Transverse colon (tissue), 4 donors: Measurements from ENCODE around the gene WNK2. TPM values are rescaled to one million over a fixed set of nuclear protein-coding genes. Genes with fewer than 3 reads are reported as not detected.
A peak's percentile ranks its signal among the peaks of the same experiment; 100 is the strongest.

ENCODE experiments used
- DNase-seq: peaks from one replicate; pipeline ENCODE4 v3.0.0-alpha.2; 2019
- H3K27ac ChIP-seq, 4 donors: fragments of 200-600 bp; sonication (generic); 2 replicates each; pipeline ENCODE4 v1.5.1; 2016 to 2018; ENCODE audit warnings: inconsistent platforms in 4 of 4
- H3K27me3 ChIP-seq: fragments of 200-600 bp; sonication (generic); 2 replicates; pipeline ENCODE4 v1.5.1; 2017; ENCODE audit warnings: inconsistent platforms
- H3K36me3 ChIP-seq, 4 donors: fragments of 200-600 bp; sonication (generic); 2 replicates each; pipeline ENCODE4 v1.5.1; 2017 to 2019; ENCODE audit warnings: inconsistent platforms in 4 of 4
- H3K4me1 ChIP-seq, 4 donors: fragments of 200-600 bp; sonication (generic); 2 replicates each; pipeline ENCODE4 v1.5.1; 2017 to 2020; ENCODE audit warnings: inconsistent platforms in 4 of 4
- H3K4me3 ChIP-seq, 4 donors: fragments of 200-600 bp; sonication (generic); 1 replicate in 1 of 4; 2 replicates in 3 of 4; pipeline versions ENCODE4 v1.5.1 to v1.6.1; 2017 to 2019; ENCODE audit warnings: inconsistent platforms in 4 of 4
- H3K9me3 ChIP-seq, 2 donors: fragments of 200-600 bp; sonication (generic); 2 replicates each; pipeline ENCODE4 v1.5.1; 2017 to 2019; ENCODE audit warnings: inconsistent platforms in 2 of 2
- EP300 ChIP-seq: sonication (generic); formaldehyde crosslinking; IDR thresholded peaks from one replicate; pipeline ENCODE4 v1.6.1; 2017; ENCODE audit warnings: antibody characterized with exemption, low read depth
- POLR2A ChIP-seq: fragments of 450-650 bp; IDR thresholded peaks from one replicate; pipeline ENCODE4 v1.6.1; 2016; ENCODE audit warnings: antibody characterized with exemption, mild to moderate bottlenecking, moderate library complexity
- POLR2AphosphoS5 ChIP-seq, 3 donors: sonication (generic); formaldehyde crosslinking; IDR thresholded peaks; one replicate each; pipeline ENCODE4 v1.6.1; 2016; ENCODE audit warnings: antibody characterized with exemption in 3 of 3
- WGBS, 2 donors: methylation state at CpG; one replicate each; pipeline ENCODE4 v1.1.5; 2018; ENCODE audit warnings: low coverage in 1 of 2; 5-methylcytosine and 5-hydroxymethylcytosine counted together
- in situ Hi-C, 4 donors: fragments of 200-750 bp; cut with MboI; loops; one replicate each; pipeline versions ENCODE4 v1.15.0 to v1.15.1; 2017; ENCODE audit warnings: low sequenced_read_pairs in 3 of 4, low pct_ligation_motif_present in 1 of 4, low pct_unique_long_range_greater_than_20kb in 1 of 4
- intact Hi-C: fragments of 100-400 bp; cut with DNase I; formaldehyde crosslinking; loops from one replicate; pipeline ENCODE4 v1.15.1; 2023; ENCODE audit warnings: low total_unique reads
- total RNA-seq, 4 donors: library from RNA; depleted of rRNA; stranded (reverse); fragments of >200 nt; gene quantifications; one replicate each; pipeline ENCODE4 v1.1.0, GENCODE V29; 2016
- TF ChIP-seq, protein P1 (sequence below), 5 experiments: fragments of 200-600 bp in 3 of 5; fragments of 450-650 bp in 2 of 5; sonication (generic) in 3 of 5; IDR thresholded peaks; 1 replicate in 2 of 5; 2 replicates in 3 of 5; pipeline ENCODE4 v1.5.1; 2016 to 2017; ENCODE audit warnings: antibody characterized with exemption in 5 of 5, inconsistent platforms in 3 of 5, mild to moderate bottlenecking in 2 of 5, moderate library complexity in 1 of 5

Gene WNK2
- total RNA-seq, 4 donors from 2014 or later = 133 to 618 (median 157) TPM

- DNase-seq = no peak
- intact Hi-C loops (loop anchor here (5.0 kb wide), 1 partner anchor 146 kb away; no protein-coding TSS in a partner anchor), in situ Hi-C loops (loop anchor here (10.0 to 25.0 kb wide), 3 partner anchors 139 to 291 kb away; no protein-coding TSS in a partner anchor)
- H3K4me1 ChIP-seq = peaks cover 7 to 35% (median 25%) of the 10 kb centered on the region in 4 donors
- 81% methylated on average over 11 of the region's 11 CpGs; no CpG with 5 or more reads in 1 of the 2 donors for WGBS, 2 donors
- no peaks in the 10 kb centered on the region for H3K36me3 ChIP-seq
- H3K4me3 ChIP-seq = no peak overlapping the region
- H3K27ac ChIP-seq = no peak overlapping the region
- H3K9me3 ChIP-seq = no peaks in the 10 kb centered on the region
- TF ChIP-seq POLR2AphosphoS5 (IDR thresholded peaks at IDR 0.05) (no peak), POLR2A (no peak), EP300 (no peak)
- TF ChIP-seq, protein P1, sequence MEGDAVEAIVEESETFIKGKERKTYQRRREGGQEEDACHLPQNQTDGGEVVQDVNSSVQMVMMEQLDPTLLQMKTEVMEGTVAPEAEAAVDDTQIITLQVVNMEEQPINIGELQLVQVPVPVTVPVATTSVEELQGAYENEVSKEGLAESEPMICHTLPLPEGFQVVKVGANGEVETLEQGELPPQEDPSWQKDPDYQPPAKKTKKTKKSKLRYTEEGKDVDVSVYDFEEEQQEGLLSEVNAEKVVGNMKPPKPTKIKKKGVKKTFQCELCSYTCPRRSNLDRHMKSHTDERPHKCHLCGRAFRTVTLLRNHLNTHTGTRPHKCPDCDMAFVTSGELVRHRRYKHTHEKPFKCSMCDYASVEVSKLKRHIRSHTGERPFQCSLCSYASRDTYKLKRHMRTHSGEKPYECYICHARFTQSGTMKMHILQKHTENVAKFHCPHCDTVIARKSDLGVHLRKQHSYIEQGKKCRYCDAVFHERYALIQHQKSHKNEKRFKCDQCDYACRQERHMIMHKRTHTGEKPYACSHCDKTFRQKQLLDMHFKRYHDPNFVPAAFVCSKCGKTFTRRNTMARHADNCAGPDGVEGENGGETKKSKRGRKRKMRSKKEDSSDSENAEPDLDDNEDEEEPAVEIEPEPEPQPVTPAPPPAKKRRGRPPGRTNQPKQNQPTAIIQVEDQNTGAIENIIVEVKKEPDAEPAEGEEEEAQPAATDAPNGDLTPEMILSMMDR (IDR thresholded peaks at IDR 0.05) = no peak
- H3K27me3 ChIP-seq = no peaks in the 10 kb centered on the region
These were observed 119.4 kb downstream of the WNK2 start for GRCh38 chr9:93303258-93303771.

DNA sequence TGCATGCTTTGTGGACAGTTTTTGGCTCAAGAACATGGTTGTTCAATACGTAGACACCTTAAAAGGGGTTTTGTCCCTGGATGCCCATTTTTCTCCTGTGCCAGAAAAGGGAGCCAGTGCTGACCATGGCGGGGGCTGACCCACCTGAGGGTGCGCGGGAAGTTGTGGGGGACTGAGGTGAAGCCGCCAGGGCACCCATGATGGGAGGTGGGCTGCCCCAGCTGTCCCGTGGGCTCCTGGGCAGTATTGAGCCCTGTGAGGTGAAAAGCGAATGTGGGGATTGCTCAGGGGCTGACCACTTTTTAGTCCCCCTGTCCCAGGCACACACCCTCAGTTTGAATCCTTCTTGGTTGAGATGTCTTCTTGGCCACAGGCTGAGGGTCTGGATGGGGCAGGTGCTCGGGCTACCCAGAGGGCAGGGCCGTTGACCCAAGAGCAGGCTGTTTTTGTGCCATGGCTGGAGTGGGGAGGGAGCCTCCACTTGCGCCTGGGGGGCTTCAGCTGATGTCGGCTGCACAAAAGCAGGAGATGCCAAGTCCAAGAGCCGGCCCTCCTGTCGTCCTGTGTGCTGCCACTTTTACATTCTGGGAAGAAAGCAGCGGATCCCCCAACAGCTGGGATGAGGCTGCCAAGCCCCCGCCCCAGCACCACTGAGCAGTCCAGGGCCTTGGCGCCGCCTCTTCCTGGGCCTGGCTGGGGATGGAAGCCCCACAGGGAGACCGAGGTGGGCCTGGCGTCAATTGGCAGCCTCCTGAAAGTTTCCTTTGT is 120.1 kb downstream of the WNK2 start:
- in situ Hi-C loops = loop anchor here (10.0 to 25.0 kb wide), 3 partner anchors 139 to 292 kb away; no protein-coding TSS in a partner anchor
- 91% methylated on average over 19 of the region's 19 CpGs; no CpG with 5 or more reads in 1 of the 2 donors for WGBS, 2 donors
- peaks cover 3 to 28% (median 18%) of the 10 kb centered on the region in 4 donors for H3K4me1 ChIP-seq
- no peaks in the 10 kb centered on the region for H3K9me3 ChIP-seq
- no peak for DNase-seq
- no peaks in the 10 kb centered on the region for H3K27me3 ChIP-seq
- H3K36me3 ChIP-seq = no peaks in the 10 kb centered on the region
- H3K4me3 ChIP-seq = no peak overlapping the region
- intact Hi-C loops = loop anchor here (5.0 kb wide), 1 partner anchor 147 kb away; no protein-coding TSS in a partner anchor
- peak overlapping the region in 1 of 4 donors; percentile 3 for H3K27ac ChIP-seq
- TF ChIP-seq, protein P1 (IDR thresholded peaks at IDR 0.05) = no peak

DNA sequence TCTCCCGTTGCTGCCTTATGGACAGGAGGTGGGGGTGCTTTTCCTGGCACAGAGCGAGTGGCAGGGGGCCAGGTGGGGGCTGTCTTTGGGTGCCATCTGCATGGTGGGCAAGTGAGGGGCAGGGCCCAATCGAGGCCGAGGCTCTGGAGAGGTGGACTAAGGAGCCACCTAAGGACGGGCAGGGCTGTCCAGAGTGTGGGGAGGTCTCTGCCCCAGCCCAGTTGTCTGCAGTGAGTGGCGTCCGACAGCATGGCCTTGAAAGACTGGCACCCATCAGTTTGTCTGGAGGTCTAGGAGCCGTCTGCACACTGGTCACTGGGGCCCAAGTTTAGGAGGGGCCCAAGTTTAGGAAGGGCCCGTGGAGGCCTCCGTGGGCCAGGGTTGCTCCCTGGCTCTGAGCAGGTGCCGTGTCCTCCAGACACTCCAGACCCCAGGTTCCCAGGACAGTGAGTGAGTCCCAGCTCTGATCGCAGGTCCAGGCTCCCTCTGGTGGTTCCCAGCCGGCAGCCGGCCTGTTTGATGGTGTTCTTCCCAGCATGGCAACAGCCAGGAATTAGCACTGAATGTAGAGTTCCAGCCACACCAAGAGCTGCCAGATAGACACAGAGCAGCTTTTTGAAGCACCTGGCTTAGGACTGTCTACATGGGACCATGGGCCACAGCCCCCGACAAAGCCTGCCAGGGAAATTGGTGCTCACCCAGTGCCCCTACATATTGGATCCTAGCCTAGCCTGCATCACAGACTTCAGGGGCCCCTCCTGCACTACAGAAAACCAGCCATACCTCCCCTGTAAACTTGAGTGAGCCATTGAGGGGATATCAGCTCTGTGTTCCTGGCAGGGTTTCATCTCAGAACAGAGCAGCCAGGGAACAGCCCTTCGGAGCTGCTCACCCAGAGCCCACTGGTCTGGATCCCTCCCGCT is 120.9 kb downstream of the WNK2 start:
- H3K4me3 ChIP-seq = no peak overlapping the region
- WGBS, 2 donors = 68% methylated on average over 15 of the region's 17 CpGs; no CpG with 5 or more reads in 1 of the 2 donors
- H3K4me1 ChIP-seq = peaks cover 0 to 20% (median 10%) of the 10 kb centered on the region in 4 donors
- H3K27me3 ChIP-seq = no peaks in the 10 kb centered on the region
- DNase-seq = peak; percentile 47
- in situ Hi-C loops (loop anchor here (10.0 to 25.0 kb wide), 3 partner anchors 140 to 293 kb away; no protein-coding TSS in a partner anchor), intact Hi-C loops (loop anchor here (5.0 kb wide), 1 partner anchor 148 kb away; no protein-coding TSS in a partner anchor)
- H3K36me3 ChIP-seq = no peaks in the 10 kb centered on the region
- H3K9me3 ChIP-seq = no peaks in the 10 kb centered on the region
- no peak for TF ChIP-seq POLR2AphosphoS5 (IDR thresholded peaks at IDR 0.05)
- TF ChIP-seq, protein P1 (IDR thresholded peaks at IDR 0.05) = peak; percentile 37 to 59 (median 51)
- peak overlapping the region in 1 of 4 donors; percentile 18 for H3K27ac ChIP-seq
